ENCODE measurements around the gene GABBR2.

DNA sequence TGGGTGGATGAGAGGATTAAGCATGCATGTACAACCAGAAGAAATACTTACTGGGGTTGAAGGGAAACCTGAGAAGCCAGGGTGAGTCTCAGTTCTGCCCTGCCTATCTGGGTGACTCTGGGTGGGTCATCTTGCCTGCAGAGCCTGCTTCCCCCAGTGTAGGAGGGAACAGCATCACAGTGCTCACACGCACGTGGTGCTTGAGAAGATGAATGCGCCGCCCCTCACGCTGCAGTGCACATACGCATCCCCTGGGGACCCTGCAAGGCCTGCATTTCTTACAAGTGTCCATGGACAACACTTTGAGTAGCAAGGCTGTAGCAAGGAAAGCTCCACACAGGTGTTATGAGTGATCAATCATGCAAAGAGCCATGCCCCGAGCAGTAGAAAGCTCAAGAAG, 18.7 kb upstream of the GABBR2 start:
- TF ChIP-seq EZH2 (IDR thresholded peaks at IDR 0.05; ENCODE audit: low read depth, unreplicated experiment) = no peak
- TF ChIP-seq, protein P1, sequence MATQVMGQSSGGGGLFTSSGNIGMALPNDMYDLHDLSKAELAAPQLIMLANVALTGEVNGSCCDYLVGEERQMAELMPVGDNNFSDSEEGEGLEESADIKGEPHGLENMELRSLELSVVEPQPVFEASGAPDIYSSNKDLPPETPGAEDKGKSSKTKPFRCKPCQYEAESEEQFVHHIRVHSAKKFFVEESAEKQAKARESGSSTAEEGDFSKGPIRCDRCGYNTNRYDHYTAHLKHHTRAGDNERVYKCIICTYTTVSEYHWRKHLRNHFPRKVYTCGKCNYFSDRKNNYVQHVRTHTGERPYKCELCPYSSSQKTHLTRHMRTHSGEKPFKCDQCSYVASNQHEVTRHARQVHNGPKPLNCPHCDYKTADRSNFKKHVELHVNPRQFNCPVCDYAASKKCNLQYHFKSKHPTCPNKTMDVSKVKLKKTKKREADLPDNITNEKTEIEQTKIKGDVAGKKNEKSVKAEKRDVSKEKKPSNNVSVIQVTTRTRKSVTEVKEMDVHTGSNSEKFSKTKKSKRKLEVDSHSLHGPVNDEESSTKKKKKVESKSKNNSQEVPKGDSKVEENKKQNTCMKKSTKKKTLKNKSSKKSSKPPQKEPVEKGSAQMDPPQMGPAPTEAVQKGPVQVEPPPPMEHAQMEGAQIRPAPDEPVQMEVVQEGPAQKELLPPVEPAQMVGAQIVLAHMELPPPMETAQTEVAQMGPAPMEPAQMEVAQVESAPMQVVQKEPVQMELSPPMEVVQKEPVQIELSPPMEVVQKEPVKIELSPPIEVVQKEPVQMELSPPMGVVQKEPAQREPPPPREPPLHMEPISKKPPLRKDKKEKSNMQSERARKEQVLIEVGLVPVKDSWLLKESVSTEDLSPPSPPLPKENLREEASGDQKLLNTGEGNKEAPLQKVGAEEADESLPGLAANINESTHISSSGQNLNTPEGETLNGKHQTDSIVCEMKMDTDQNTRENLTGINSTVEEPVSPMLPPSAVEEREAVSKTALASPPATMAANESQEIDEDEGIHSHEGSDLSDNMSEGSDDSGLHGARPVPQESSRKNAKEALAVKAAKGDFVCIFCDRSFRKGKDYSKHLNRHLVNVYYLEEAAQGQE (IDR thresholded peaks at IDR 0.05; ENCODE audit: unreplicated experiment) = no peak
- TF ChIP-seq, protein P2, sequence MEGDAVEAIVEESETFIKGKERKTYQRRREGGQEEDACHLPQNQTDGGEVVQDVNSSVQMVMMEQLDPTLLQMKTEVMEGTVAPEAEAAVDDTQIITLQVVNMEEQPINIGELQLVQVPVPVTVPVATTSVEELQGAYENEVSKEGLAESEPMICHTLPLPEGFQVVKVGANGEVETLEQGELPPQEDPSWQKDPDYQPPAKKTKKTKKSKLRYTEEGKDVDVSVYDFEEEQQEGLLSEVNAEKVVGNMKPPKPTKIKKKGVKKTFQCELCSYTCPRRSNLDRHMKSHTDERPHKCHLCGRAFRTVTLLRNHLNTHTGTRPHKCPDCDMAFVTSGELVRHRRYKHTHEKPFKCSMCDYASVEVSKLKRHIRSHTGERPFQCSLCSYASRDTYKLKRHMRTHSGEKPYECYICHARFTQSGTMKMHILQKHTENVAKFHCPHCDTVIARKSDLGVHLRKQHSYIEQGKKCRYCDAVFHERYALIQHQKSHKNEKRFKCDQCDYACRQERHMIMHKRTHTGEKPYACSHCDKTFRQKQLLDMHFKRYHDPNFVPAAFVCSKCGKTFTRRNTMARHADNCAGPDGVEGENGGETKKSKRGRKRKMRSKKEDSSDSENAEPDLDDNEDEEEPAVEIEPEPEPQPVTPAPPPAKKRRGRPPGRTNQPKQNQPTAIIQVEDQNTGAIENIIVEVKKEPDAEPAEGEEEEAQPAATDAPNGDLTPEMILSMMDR (conservative IDR thresholded peaks at IDR 0.05; ENCODE audit: low read depth in 2 of 2) = no peak
- TF ChIP-seq, protein P3, sequence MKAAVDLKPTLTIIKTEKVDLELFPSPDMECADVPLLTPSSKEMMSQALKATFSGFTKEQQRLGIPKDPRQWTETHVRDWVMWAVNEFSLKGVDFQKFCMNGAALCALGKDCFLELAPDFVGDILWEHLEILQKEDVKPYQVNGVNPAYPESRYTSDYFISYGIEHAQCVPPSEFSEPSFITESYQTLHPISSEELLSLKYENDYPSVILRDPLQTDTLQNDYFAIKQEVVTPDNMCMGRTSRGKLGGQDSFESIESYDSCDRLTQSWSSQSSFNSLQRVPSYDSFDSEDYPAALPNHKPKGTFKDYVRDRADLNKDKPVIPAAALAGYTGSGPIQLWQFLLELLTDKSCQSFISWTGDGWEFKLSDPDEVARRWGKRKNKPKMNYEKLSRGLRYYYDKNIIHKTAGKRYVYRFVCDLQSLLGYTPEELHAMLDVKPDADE (IDR thresholded peaks at IDR 0.05) = no peak
- no peak for TF ChIP-seq POLR2AphosphoS5 (IDR thresholded peaks at IDR 0.05; ENCODE audit: low read depth)
- no peak for TF ChIP-seq JUNB (IDR thresholded peaks at IDR 0.05; ENCODE audit: unreplicated experiment)

Measured in GM23338 (cell line).